ENCODE data around the gene EPHA3. TPM values are rescaled to one million over a fixed set of nuclear protein-coding genes. Genes with fewer than 3 reads are reported as not detected.

Gene EPHA3
- total RNA-seq, 2 experiments from 2014 or later = 0.12 to 0.20 TPM

DNA sequence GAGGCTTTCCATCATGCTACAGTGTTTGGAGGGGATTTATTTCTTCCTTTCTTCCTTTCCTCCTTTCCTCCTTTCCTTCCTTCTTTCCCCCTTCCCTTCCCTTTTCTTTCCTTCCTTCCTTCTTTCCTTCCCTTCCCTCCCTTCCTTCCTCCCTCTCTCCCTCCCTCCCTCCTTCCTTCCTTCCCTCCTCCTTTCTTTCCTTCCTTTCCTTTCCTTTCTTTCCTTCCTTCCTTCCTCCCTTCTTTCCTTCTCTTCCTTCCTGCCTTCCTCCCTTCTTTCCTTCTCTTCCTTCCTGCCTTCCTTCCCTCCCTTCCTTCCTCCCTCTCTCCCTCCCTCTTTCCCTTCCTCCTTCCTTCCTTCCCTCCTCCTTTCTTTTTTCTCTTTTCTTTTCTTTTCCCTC is 127.2 kb downstream of the EPHA3 start:
- Mint-ChIP-seq H3K4me1 (no peaks in the 10 kb centered on the region), H3K27ac (no peak overlapping the region), H3K36me3 (no peaks in the 10 kb centered on the region), H3K27me3 (no peaks in the 10 kb centered on the region), H3K4me3 (no peak overlapping the region), H3K9me3 (peaks cover 3% of the 10 kb centered on the region)
- no peak for DNase-seq

DNA sequence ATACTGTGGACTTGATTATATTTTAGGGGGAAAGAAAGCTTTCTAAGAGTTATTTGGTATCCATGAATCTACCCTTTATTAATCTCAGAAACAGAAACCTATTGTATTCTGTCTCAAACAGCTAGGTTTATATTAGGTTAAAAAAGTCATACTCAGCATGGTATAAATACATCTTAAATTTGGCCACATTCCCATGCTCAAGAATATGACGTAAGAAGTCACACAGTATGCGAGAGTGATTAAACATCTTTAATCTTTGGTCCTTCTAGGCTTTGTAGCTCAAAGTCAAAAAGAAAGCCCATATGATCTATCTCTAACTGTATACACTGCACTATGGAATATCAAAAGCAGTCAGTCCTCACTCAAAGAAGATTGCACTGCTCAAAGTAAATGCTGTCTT is 131.4 kb downstream of the EPHA3 start:
- H3K9me3 Mint-ChIP-seq = peaks cover 1% of the 10 kb centered on the region
- H3K4me1 Mint-ChIP-seq = no peaks in the 10 kb centered on the region
- DNase-seq = no peak
- H3K4me3 Mint-ChIP-seq = no peak overlapping the region
- no peak overlapping the region for H3K27ac Mint-ChIP-seq
- H3K36me3 Mint-ChIP-seq = no peaks in the 10 kb centered on the region
- no peaks in the 10 kb centered on the region for H3K27me3 Mint-ChIP-seq

DNA sequence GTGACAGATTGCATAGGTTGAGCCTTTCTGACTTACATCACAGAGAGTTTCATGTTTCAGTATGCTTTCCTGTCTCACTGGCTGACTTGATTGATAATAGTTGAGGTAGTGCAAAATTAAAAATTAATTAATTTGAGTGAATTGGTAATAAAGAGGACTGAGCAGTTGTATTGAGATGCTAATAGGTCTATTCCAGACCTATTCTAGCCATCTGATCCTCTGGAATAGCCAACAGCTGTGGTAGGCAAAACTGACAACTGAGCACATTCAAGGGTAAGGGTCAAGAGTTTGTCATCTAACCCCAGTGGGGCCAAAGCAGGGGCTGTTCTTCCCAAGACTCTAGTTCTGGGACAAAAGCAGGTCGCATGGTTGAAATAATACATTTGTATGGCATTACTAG is 132.4 kb downstream of the EPHA3 start:
- Mint-ChIP-seq H3K4me1 (no peaks in the 10 kb centered on the region), H3K9me3 (no peaks in the 10 kb centered on the region), H3K4me3 (no peak overlapping the region), H3K27ac (no peak overlapping the region), H3K27me3 (no peaks in the 10 kb centered on the region), H3K36me3 (no peaks in the 10 kb centered on the region)
- no peak for DNase-seq

GRCh38 chr3:89245612-89246011 is 138.2 kb downstream of the EPHA3 start:
- Mint-ChIP-seq H3K27me3 (no peaks in the 10 kb centered on the region), H3K4me3 (no peak overlapping the region), H3K9me3 (no peaks in the 10 kb centered on the region), H3K27ac (no peak overlapping the region), H3K36me3 (no peaks in the 10 kb centered on the region), H3K4me1 (no peaks in the 10 kb centered on the region)
- DNase-seq = no peak

- H3K27ac Mint-ChIP-seq = no peak overlapping the region
- H3K4me3 Mint-ChIP-seq = no peak overlapping the region
- no peaks in the 10 kb centered on the region for H3K36me3 Mint-ChIP-seq
Measured at GRCh38 chr3:89246326-89246725, 138.9 kb downstream of the EPHA3 start.

DNA sequence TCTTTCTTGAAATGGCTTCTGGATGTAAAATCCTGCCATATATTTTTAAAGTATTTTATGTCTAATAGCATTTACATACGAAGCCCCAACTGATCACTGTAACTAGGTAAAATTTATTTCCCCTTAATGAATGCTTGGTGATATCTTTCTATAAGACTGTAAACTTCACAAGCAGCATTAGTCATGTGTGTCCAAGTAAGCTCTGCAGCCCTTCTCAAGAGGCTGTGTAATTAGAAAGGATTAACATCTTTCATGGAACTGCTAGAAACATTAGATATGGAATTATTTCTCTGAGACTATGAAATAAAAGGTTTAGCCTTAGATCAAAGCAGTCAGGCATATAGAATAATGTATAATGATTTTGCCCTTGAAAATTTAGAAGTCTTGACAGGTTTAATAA is 143.3 kb downstream of the EPHA3 start:
- DNase-seq = no peak
- peaks cover 2% of the 10 kb centered on the region for H3K9me3 Mint-ChIP-seq
- H3K36me3 Mint-ChIP-seq = no peaks in the 10 kb centered on the region

More at GRCh38 chr3:89246326-89246725, 138.9 kb downstream of the EPHA3 start:
- Mint-ChIP-seq H3K9me3 (no peaks in the 10 kb centered on the region), H3K4me1 (no peaks in the 10 kb centered on the region), H3K27me3 (no peaks in the 10 kb centered on the region)
- DNase-seq = no peak

GRCh38 chr3:89252016-89252415 is 144.6 kb downstream of the EPHA3 start:
- Mint-ChIP-seq H3K9me3 (peaks cover 2% of the 10 kb centered on the region), H3K4me3 (no peak overlapping the region), H3K27ac (no peak overlapping the region), H3K36me3 (no peaks in the 10 kb centered on the region), H3K4me1 (no peaks in the 10 kb centered on the region), H3K27me3 (no peaks in the 10 kb centered on the region)
- DNase-seq = no peak

More for the DNA sequence above, 143.3 kb downstream of the EPHA3 start:
- no peaks in the 10 kb centered on the region for H3K4me1 Mint-ChIP-seq
- H3K4me3 Mint-ChIP-seq = no peak overlapping the region
- H3K27me3 Mint-ChIP-seq = no peaks in the 10 kb centered on the region
- H3K27ac Mint-ChIP-seq = no peak overlapping the region

DNA sequence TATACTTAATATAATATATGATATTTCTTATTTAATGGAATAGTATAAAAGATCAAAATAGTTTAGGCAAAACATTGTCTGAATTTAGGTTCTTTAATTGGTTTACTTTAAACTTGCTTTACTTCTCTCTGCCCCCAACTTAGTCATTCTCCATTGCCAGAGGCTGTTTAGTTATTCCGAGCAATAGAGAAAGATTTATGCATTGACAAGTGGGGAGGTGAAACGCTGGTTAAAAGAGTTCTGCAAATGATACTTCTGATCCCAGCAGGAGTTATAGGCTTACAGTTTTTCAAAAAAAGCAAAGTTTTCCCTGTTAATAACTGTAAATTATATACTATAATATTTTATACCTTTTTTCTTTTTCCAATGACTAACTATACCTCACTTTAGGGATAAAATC is 145.4 kb downstream of the EPHA3 start:
- H3K9me3 Mint-ChIP-seq = peaks cover 2% of the 10 kb centered on the region
- no peaks in the 10 kb centered on the region for H3K4me1 Mint-ChIP-seq
- H3K4me3 Mint-ChIP-seq = no peak overlapping the region
- no peaks in the 10 kb centered on the region for H3K36me3 Mint-ChIP-seq
- no peaks in the 10 kb centered on the region for H3K27me3 Mint-ChIP-seq
- H3K27ac Mint-ChIP-seq = no peak overlapping the region
- DNase-seq = no peak

DNA sequence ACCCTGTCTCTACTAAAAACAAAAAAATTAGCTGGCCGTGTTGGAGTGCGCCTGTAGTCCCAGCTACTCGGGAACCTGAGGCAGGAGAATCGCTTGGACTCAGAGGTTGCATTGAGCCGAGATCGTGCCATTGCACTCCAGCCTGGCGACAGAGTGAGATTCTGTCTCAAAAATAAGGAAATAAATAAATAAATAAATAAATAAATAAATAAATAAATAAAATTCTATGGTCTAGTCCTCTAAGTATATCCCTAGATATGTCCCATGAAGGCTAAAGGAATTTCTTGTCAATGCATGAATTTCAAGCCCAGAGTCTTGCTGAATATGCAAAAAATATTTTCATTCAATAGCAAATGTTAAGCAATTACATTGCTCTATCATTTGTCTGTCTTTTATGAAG is 149.0 kb downstream of the EPHA3 start:
- H3K27ac Mint-ChIP-seq = no peak overlapping the region
- DNase-seq = no peak
- H3K4me1 Mint-ChIP-seq = no peaks in the 10 kb centered on the region
- H3K9me3 Mint-ChIP-seq = peaks cover 2% of the 10 kb centered on the region
- H3K4me3 Mint-ChIP-seq = no peak overlapping the region
- H3K36me3 Mint-ChIP-seq = no peaks in the 10 kb centered on the region
- no peaks in the 10 kb centered on the region for H3K27me3 Mint-ChIP-seq

DNA sequence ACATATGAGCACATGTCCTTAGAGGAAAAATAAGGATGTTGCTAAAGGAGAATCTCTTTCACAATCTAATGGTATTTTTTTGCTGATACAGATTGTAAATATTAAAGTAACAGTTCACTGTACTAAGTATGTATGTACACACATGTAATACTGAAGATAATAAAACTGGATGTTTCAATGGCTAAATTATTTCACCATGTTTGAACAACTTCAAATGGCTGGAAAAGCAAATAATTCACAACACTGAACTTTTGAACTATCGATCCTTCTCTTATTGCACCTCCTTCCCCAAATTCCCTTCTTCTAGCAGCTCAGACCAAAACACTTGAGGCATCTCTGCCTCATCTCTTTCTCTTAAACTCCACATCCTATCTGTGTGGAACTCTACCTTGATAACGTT is 149.5 kb downstream of the EPHA3 start:
- H3K27me3 Mint-ChIP-seq = no peaks in the 10 kb centered on the region
- no peak overlapping the region for H3K27ac Mint-ChIP-seq
- H3K4me1 Mint-ChIP-seq = no peaks in the 10 kb centered on the region
- H3K4me3 Mint-ChIP-seq = no peak overlapping the region
- DNase-seq = no peak
- peaks cover 2% of the 10 kb centered on the region for H3K9me3 Mint-ChIP-seq
- no peaks in the 10 kb centered on the region for H3K36me3 Mint-ChIP-seq

GRCh38 chr3:89260721-89261120 is 153.3 kb downstream of the EPHA3 start:
- DNase-seq = no peak
- no peaks in the 10 kb centered on the region for H3K27me3 Mint-ChIP-seq
- no peaks in the 10 kb centered on the region for H3K36me3 Mint-ChIP-seq
- H3K27ac Mint-ChIP-seq = no peak overlapping the region
- no peak overlapping the region for H3K4me3 Mint-ChIP-seq
- H3K9me3 Mint-ChIP-seq = peaks cover 3% of the 10 kb centered on the region
- no peaks in the 10 kb centered on the region for H3K4me1 Mint-ChIP-seq

GRCh38 chr3:89261673-89262072 is 154.3 kb downstream of the EPHA3 start:
- DNase-seq = no peak
- Mint-ChIP-seq H3K27ac (no peak overlapping the region), H3K27me3 (no peaks in the 10 kb centered on the region), H3K4me1 (no peaks in the 10 kb centered on the region), H3K4me3 (no peak overlapping the region), H3K36me3 (no peaks in the 10 kb centered on the region), H3K9me3 (peaks cover 3% of the 10 kb centered on the region)

DNA sequence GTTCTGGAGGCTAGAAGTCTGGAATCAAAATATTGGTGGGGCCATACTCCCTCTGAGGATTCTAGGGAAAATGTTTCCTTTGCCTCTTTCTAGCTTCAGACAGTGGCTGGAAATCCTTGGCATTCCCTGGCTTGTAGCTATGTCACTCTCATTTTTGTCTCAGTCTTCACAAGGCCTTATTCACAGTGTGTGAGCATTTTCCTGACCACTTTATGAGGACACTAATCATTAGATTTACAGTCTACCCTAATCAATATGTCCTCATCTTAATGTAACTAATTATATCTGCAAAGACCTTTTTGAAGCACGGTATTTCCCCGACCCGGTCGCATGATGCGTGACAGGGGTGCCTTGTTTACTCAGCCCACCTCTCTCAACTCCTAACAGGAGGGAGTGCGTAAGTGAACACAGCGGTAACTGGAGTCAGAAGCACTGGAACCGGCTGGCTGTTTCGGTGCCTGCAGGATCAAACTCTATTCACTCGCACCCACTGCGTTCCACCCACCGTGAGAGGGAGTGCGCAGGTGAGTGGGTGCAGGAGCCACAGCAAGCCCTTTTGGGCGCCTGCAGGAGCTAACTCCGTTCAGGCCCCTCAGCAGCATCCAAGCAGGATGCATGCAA is 155.0 kb downstream of the EPHA3 start:
- no peak for DNase-seq
- no peaks in the 10 kb centered on the region for H3K36me3 Mint-ChIP-seq
- H3K9me3 Mint-ChIP-seq = peaks cover 4% of the 10 kb centered on the region
- no peaks in the 10 kb centered on the region for H3K27me3 Mint-ChIP-seq
- no peaks in the 10 kb centered on the region for H3K4me1 Mint-ChIP-seq
- no peak overlapping the region for H3K4me3 Mint-ChIP-seq
- H3K27ac Mint-ChIP-seq = no peak overlapping the region

DNA sequence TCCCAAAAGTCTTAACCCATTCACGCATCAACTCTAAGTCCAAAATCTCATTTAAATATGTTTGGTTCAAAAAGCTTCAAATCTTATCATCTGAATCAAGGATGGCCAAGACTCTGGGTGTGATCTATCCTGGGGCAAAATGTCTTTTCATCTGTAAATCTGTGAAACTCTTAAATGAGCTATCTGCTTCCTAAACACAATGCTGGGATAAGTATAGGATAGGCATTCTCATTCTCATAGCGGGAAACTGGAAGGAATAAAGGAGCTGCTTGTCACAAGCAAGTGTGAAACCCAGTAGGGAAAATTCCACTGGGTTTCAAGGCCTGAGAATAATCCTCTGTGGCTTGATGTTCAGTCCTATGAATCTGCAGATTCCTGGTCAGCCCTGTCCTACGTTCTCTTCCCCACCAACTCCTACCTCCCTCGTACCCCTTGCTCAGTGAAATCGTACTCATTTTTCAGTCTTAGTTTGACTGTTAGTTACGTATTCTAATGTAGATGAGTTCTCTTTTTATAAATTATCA is 156.7 kb downstream of the EPHA3 start:
- Mint-ChIP-seq H3K27me3 (no peaks in the 10 kb centered on the region), H3K4me1 (no peaks in the 10 kb centered on the region), H3K36me3 (no peaks in the 10 kb centered on the region), H3K27ac (no peak overlapping the region), H3K4me3 (no peak overlapping the region), H3K9me3 (peaks cover 4% of the 10 kb centered on the region)
- no peak for DNase-seq

GRCh38 chr3:89266074-89266473 is 158.7 kb downstream of the EPHA3 start:
- Mint-ChIP-seq H3K4me3 (no peak overlapping the region), H3K9me3 (peaks cover 4% of the 10 kb centered on the region), H3K27ac (no peak overlapping the region), H3K4me1 (no peaks in the 10 kb centered on the region), H3K27me3 (no peaks in the 10 kb centered on the region), H3K36me3 (no peaks in the 10 kb centered on the region)
- DNase-seq = no peak

DNA sequence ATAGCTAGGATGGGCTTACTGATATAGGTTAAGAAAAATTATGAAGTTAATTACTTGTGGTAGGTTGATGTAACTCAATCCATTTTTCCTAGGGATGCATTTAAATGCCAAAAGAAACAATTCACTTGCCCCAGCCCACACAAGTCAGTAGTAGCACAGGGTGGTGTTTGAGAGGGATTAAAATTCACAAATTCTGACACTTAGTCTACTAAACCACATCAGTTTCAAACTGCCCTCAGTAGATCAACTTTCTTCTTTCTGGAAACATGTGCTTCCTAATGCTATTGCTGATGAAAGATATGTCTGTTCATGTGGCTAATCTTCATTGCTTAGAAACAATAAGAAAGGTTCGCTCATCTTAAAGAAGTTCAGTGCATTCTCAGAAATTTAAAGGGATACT is 160.6 kb downstream of the EPHA3 start:
- no peak overlapping the region for H3K27ac Mint-ChIP-seq
- no peaks in the 10 kb centered on the region for H3K27me3 Mint-ChIP-seq
- DNase-seq = no peak
- H3K9me3 Mint-ChIP-seq = peaks cover 2% of the 10 kb centered on the region
- no peak overlapping the region for H3K4me3 Mint-ChIP-seq
- H3K36me3 Mint-ChIP-seq = no peaks in the 10 kb centered on the region
- no peaks in the 10 kb centered on the region for H3K4me1 Mint-ChIP-seq

All from activated naive CD8-positive, alpha-beta T cell treated with anti-CD3 and anti-CD28 coated beads for 36 hours (primary cell).